Sigmoid colon (tissue), 7 donors: ENCODE measurements around the gene MAD1L1. TPM values are rescaled to one million over a fixed set of nuclear protein-coding genes. Genes with fewer than 3 reads are reported as not detected.

Experiments
- DNase-seq: peaks from one replicate; pipeline ENCODE4 v3.0.0-alpha.2; 2019
- H3K27ac ChIP-seq, 4 donors: fragments of 200-600 bp; sonication (generic); one replicate each; pipeline ENCODE4 v1.5.1; 2016 to 2019; ENCODE audit warnings: mild to moderate bottlenecking in 1 of 4
- H3K27me3 ChIP-seq, 3 donors: fragments of 200-600 bp; sonication (generic); one replicate each; pipeline ENCODE4 v1.5.1; 2019; ENCODE audit warnings: mild to moderate bottlenecking in 1 of 3
- H3K36me3 ChIP-seq, 4 donors: fragments of 200-600 bp; sonication (generic); one replicate each; pipeline ENCODE4 v1.5.1; 2016 to 2019
- H3K4me1 ChIP-seq, 4 donors: fragments of 200-600 bp; sonication (generic); one replicate each; pipeline ENCODE4 v1.5.1; 2017 to 2019
- H3K4me3 ChIP-seq, 4 donors: fragments of 200-600 bp; sonication (generic); one replicate each; pipeline ENCODE4 v1.5.1; 2017 to 2019; ENCODE audit warnings: mild to moderate bottlenecking in 2 of 4, moderate library complexity in 1 of 4
- H3K9me3 ChIP-seq, 4 donors: fragments of 200-600 bp in 3 of 4; sonication (generic) in 3 of 4; one replicate each; pipeline versions ENCODE4 v1.5.1 to v1.6.1; 2013 to 2019
- CTCF ChIP-seq, 4 experiments: fragments of 450-650 bp in 3 of 4; fragments of 200-600 bp in 1 of 4; IDR thresholded peaks; one replicate each; pipeline ENCODE4 v1.5.1; 2016 to 2019; ENCODE audit warnings: antibody characterized with exemption in 4 of 4, mild to moderate bottlenecking in 3 of 4, moderate library complexity in 2 of 4
- EP300 ChIP-seq, 4 donors: sonication (generic); formaldehyde crosslinking; IDR thresholded peaks; one replicate each; pipeline ENCODE4 v1.6.1; 2017; ENCODE audit warnings: antibody characterized with exemption in 4 of 4
- POLR2A ChIP-seq, 2 donors: fragments of 450-650 bp; IDR thresholded peaks; one replicate each; pipeline ENCODE4 v1.6.1; 2016; ENCODE audit warnings: antibody characterized with exemption in 2 of 2, mild to moderate bottlenecking in 2 of 2, moderate library complexity in 2 of 2
- POLR2AphosphoS5 ChIP-seq, 4 donors: sonication (generic); formaldehyde crosslinking; IDR thresholded peaks; one replicate each; pipeline ENCODE4 v1.6.1; 2017; ENCODE audit warnings: antibody characterized with exemption in 4 of 4
- WGBS, 2 donors: extraction: QIAGEN DNeasy Blood & Tissue Kit; methylation state at CpG; one replicate each; pipeline ENCODE4 v1.1.7; 2013; 5-methylcytosine and 5-hydroxymethylcytosine counted together
- intact Hi-C: fragments of 100-400 bp; cut with DNase I; formaldehyde crosslinking; loops from one replicate; pipeline ENCODE4 v1.15.1; 2023
- polyA plus RNA-seq, 3 donors: library from polyadenylated mRNA; stranded (reverse); fragments of 200-250 nt; gene quantifications; one replicate each; pipeline ENCODE4 v1.2.3, GENCODE V29; 2013
- total RNA-seq, 4 donors: library from RNA; depleted of rRNA; stranded (reverse); fragments of >200 nt; gene quantifications; one replicate each; pipeline ENCODE4 v1.1.0, GENCODE V29; 2016
- donor health status: healthy with polysubstance abuse.
- donor health status: Bipolar disorder and iron deficiency.
- donor health status: healthy.

Gene MAD1L1
- total and polyA plus RNA-seq, 7 donors: 10.2 to 38.4 (median 20.6) TPM

GRCh38 chr7:2022021-2022409, 210.7 kb downstream of the MAD1L1 start:
- no peaks in the 10 kb centered on the region for H3K36me3 ChIP-seq
- intact Hi-C loops: no loop called here
- no peaks in the 10 kb centered on the region for H3K27me3 ChIP-seq
- H3K9me3 ChIP-seq: peaks cover 0 to 8% (median 0%) of the 10 kb centered on the region in 4 donors
- TF ChIP-seq POLR2A (IDR thresholded peaks at IDR 0.05) (no peak), POLR2AphosphoS5 (IDR thresholded peaks at IDR 0.05) (no peak), EP300 (IDR thresholded peaks at IDR 0.05) (no peak), CTCF (IDR thresholded peaks at IDR 0.05) (no peak)
- DNase-seq: no peak
- no peak overlapping the region for H3K4me3 ChIP-seq
- no peak overlapping the region for H3K27ac ChIP-seq
- WGBS, 2 donors: 85 to 94% methylated on average over 9 of the region's 9 CpGs
- H3K4me1 ChIP-seq: peaks cover 0 to 20% (median 4%) of the 10 kb centered on the region in 4 donors

DNA sequence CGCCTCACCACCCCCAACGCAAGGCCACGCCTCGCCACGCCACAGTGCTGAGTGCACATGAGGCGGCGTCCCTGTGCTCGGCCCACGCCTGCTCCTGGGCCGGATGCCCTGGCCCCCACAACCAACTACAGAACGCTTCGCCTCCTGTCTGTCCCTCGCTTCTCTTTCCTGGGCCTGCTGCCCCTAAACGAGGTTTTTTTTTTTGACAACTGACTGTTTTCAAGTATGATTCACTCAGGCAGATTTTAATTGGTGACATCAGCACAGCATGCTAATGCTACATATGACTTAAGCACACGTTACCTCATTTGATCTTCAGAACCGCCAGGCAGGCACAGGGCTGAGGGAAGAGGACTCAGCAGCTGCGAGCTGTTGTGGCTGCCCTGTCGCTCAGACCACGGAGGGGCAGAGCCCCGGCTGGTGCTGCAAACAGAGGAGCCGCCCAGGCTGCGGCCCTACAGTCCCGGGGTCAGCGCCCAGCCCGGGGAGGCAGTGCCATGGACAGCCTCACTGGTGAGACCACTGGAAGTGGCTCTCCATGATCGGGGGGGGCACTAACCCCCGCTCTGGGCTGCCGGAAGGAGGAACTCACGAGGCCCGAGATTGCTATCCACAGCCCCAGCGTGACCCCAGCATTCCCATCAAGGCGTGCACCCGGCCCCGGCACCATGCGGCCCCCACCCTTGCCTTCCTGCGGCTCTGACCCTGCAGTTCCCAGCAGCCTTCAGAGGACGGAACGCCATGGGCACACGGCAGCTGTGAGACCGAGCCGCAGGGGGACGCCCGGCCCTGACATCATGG, 212.8 kb downstream of the MAD1L1 start:
- peak overlapping the region; percentile 41 to 78 (median 57) for H3K27ac ChIP-seq
- WGBS, 2 donors: 48 to 79% methylated on average over 43 of the region's 43 CpGs
- intact Hi-C loops: no loop called here
- no peak for TF ChIP-seq POLR2A (IDR thresholded peaks at IDR 0.05)
- no peak for TF ChIP-seq EP300 (IDR thresholded peaks at IDR 0.05)
- peak in 2 of 4 donors; percentile 33 to 72 for TF ChIP-seq POLR2AphosphoS5 (IDR thresholded peaks at IDR 0.05)
- TF ChIP-seq CTCF (IDR thresholded peaks at IDR 0.05): no peak
- H3K36me3 ChIP-seq: no peaks in the 10 kb centered on the region
- DNase-seq: peak; percentile 78
- H3K27me3 ChIP-seq: no peaks in the 10 kb centered on the region
- H3K9me3 ChIP-seq: peaks cover 0 to under 1% (median 0%) of the 10 kb centered on the region in 4 donors
- peak overlapping the region in 2 of 4 donors; percentile 14 for H3K4me3 ChIP-seq
- peaks cover 0 to 20% (median 4%) of the 10 kb centered on the region in 4 donors for H3K4me1 ChIP-seq

- Histone ChIP-seq H3K4me3 (peak overlapping the region in 1 of 4 donors; percentile 10), H3K4me1 (peaks cover 0 to 20% (median 4%) of the 10 kb centered on the region in 4 donors), H3K36me3 (no peaks in the 10 kb centered on the region), H3K27ac (peak overlapping the region; percentile 41 to 78 (median 57)), H3K27me3 (no peaks in the 10 kb centered on the region), H3K9me3 (no peaks in the 10 kb centered on the region)
- WGBS, 2 donors: 44 to 62% methylated on average over 10 of the region's 10 CpGs
- no peak for DNase-seq
- TF ChIP-seq EP300 (IDR thresholded peaks at IDR 0.05): no peak
- no peak for TF ChIP-seq POLR2A (IDR thresholded peaks at IDR 0.05)
- TF ChIP-seq POLR2AphosphoS5 (IDR thresholded peaks at IDR 0.05): no peak
- TF ChIP-seq CTCF (IDR thresholded peaks at IDR 0.05): no peak
- intact Hi-C loops: no loop called here
Measured at GRCh38 chr7:2019461-2019710, 213.4 kb downstream of the MAD1L1 start.

GRCh38 chr7:2018569-2019460, 213.9 kb downstream of the MAD1L1 start:
- Histone ChIP-seq H3K9me3 (no peaks in the 10 kb centered on the region), H3K4me1 (peaks cover 0 to 20% (median 4%) of the 10 kb centered on the region in 4 donors), H3K36me3 (no peaks in the 10 kb centered on the region), H3K27me3 (no peaks in the 10 kb centered on the region), H3K4me3 (peak overlapping the region in 1 of 4 donors; percentile 10), H3K27ac (peak overlapping the region; percentile 41 to 78 (median 57))
- DNase-seq: peak; percentile 71
- intact Hi-C loops: no loop called here
- TF ChIP-seq CTCF (IDR thresholded peaks at IDR 0.05): no peak
- no peak for TF ChIP-seq POLR2AphosphoS5 (IDR thresholded peaks at IDR 0.05)
- TF ChIP-seq POLR2A (IDR thresholded peaks at IDR 0.05): no peak
- TF ChIP-seq EP300 (IDR thresholded peaks at IDR 0.05): no peak
- 61 to 79% methylated on average over 28 of the region's 28 CpGs for WGBS, 2 donors
